Fibroblast of skin of abdomen (primary cell): ENCODE results near the gene TENM4.

Experiments
- DNase-seq: peaks from one replicate; pipeline ENCODE4 v3.0.0-alpha.2; 2013

TENM4 gene

DNA sequence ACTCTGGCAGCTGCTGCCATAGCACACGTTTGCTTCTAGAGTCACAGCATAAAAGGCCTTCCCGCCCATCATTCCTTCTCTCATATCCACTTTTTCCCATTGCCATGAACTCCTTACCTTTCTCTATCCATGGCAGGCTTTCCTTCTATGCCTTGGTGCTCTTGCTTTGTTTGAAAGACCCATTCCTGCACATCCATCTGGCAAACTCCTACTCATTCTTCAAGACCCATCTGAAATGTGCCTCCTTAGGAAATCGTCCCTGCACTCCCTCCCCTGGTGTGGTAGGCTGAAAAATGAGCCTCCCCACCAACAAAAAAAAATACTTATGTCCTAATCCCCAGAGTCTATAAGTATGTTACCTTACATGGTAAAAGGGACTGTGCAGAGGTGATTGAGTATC lies 100.3 kb downstream of the TENM4 start:
- no peak for DNase-seq

DNA sequence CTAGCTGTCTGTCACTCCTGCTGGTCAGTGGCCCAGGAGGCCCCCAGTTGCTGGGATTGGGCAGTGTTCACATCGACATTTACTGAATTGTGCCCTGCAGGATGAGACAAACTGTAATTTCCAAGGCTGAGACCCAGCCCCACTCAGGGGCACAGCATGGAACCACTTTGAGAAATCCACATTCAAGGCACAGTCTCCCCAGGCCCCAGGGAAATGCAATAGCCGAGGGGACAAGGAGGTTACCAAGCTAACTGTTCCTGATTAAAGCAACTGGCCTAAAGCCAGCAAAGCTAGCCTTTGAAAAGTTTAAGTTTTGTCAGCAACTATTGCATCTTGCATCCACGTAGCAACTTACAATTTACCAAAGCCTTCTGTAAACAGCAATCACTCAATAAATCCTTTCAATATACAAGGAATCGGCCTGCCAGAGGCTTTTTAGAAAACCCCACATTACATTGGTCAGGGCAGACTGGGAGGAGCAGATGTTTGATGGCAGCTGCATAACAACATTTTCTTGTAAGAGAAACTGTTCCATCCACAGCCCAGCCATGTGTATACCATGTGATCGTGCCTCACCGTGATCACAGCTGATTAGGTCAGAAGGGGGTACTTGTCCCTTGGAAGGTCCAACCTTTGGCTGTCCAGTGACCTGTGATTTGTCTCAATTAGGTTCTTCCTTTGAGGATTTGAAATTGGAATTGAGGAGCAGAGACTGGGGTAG lies 103.9 kb downstream of the TENM4 start:
- no peak for DNase-seq

DNA sequence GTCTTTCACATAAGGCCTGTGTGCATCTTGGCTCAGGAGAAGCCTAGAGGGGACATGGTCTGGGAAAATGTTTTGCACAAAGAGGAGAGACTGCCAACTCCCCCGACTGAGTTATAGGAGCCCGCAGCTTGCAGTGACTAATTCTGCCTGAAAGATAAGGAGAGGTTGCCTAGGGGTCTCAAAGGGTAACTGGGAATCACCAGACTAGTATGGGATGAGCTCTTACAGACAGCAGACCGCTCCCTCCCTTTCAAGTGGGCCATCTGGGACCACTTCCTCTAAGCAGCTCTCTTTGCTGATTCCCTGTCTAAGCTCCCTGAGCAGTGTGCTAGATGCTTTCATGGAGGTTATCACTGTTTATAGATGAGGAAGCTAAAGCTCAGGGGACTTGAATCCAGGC lies 105.1 kb downstream of the TENM4 start:
- no peak for DNase-seq

DNA sequence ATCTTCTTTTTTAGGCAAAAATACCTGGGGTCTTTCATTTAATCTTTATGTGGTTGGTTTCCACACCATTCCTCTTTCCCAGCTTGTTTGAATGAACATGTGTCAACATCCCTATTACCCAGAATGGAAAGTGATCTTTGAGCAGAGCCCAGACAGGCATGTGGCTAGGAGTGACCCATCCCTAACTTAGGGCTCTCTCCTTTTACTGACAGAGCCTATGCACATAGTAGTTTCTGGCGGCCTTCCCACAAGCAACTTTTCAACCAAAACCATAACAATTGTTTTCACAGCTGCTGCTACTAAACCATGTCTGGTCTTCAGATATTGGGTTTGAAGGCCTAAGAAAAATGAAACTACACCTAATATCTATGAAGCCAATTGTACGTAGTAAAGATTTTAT lies 107.5 kb downstream of the TENM4 start:
- no peak for DNase-seq

DNA sequence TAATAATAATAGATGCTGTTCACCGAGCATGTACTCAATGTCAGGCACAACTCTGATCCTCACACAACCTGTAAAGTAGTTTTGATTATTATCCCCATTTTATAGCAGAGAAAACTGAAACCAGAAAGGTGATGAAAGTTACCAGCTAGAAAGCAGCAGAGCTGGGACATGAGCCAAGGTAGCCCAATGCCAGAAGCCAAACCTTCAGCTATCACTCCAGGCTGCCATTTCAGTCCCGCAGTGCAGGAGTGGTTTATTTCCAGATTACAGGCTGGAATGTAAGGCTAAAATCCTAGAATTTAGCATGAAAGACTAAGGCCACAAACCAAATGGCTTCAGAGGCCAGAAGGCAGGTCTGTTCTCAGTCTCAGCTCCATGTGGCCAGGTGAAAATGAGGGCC lies 108.8 kb downstream of the TENM4 start:
- DNase-seq, result peak; percentile 22

DNA sequence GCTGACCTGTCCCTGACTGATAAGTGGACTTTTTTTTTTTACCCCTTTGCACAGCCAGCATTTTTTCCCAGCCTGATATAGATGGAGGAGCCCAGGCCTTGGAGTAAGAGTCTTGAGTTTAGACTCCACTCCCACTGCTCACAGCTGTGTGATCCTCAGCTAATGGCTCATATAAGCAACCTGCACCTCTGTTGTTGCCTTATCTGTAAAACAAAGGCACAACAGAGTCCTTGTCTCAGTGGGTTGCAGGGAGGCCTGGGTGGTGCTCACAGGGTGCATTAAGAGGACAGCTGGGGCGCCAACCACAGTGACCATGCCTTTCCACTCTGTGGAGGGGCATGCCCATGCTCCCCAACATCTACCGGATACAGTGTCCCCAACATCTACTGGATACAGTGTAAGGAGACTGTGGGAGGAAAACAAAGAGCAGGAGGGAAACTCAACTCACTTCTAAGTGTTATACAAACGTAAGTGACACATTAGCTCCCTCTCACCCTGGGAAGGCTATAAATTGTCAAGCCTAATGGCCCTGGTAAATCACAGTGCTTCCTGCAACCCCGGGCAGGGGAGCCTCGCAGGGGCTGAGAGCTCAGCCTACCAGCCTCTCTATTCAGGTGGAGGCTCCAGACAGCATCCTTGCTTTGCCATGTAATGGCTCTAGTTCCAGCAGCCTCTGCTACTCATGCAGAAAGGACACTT lies 109.5 kb downstream of the TENM4 start:
- DNase-seq, result no peak

DNA sequence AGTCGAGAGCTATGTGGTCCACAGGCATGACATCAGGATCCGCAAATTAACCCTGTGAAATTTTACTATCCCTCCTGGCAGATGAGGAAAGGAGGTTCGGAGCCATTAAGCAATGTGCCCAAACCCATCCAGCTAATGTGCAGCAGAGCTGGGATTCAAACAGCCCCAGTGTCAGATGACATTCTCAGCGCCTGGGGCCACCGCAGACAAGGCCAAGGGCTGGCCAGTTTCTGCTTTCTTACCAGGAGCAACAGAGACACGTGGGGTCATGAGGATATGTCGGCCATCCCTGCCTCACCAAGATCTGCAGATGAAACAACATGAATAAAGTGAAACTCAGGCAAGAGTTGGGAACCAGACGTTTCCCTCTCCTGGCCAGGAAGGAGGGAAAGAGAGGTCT lies 110.2 kb downstream of the TENM4 start:
- DNase-seq, result no peak

DNA sequence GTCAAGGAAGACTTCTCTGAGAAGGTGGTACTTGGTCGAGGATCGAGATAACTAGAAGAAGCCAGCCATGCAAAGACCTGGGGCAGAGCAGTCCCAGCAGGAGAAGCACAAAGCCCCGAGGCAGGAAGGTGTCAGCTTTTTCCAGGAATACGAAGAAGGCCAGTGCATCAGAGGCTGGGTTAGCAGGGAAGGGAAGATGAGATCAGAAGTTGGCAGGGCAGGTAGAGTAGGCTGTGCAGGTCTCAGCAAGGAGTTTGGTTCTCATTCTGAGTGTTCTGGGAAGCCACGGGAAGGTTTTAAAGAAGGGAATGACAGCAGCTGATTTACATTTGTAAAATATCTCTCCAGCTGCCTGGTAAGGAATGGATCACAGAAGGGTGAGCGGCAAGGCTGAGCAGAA lies 111.3 kb downstream of the TENM4 start:
- DNase-seq, result no peak

DNA sequence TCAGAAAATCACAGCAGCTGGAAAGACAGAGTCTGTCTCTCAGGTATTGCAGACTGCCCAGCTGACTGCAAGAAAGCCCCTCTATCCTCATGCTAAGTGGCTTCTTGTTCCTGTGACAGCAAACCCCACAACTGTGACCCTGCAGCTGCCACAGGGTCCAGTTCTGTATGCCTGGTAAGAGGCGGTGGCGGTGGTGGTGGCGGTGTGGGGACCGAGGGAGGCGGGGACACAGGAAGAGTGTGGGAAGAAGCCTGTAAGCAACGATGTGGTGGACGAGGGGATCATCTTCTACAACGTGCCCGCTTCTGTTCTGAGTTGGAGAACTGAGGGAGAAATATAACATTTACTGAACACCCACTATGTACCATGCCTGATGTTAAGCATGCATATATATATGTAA lies 112.4 kb downstream of the TENM4 start:
- no peak for DNase-seq

DNA sequence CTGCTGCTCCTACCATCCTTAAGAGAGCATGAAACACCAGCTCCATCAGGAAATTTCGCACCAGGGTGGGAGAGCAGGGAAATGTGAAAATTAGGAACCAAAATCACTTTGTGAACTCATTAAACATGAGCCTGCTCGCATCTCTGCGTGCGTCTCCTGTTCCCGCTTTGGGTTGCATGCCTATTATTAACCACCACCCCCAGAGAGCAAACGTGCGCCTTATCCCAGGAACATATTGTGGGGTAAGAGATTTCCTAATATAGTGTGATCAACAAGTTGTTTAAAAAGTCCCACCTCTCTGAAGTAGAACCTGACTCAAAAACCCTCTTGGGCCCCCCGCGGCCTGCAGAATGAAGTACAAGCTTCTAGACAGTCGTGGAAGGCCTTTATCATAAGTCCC lies 115.0 kb downstream of the TENM4 start:
- DNase-seq, result no peak

DNA sequence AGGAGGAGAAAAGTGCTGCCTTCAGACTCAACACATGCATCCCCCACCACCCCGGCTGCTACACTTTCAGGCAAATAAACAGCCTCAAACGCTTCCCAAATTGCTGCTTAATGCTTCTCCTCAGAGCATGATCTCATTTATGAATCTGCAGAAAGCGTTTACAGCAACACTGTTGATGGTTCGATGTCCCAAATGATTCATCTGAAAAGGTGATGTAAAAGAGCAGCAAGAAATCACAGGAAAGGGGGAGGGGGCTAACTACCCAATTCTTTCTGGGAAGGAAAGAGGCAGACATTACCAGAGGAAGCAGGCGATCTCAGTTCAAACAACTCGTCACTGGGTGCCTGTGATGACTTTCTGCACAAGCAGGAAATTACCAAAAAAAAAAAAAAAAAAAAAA lies 119.6 kb downstream of the TENM4 start:
- peak; percentile 85 for DNase-seq

DNA sequence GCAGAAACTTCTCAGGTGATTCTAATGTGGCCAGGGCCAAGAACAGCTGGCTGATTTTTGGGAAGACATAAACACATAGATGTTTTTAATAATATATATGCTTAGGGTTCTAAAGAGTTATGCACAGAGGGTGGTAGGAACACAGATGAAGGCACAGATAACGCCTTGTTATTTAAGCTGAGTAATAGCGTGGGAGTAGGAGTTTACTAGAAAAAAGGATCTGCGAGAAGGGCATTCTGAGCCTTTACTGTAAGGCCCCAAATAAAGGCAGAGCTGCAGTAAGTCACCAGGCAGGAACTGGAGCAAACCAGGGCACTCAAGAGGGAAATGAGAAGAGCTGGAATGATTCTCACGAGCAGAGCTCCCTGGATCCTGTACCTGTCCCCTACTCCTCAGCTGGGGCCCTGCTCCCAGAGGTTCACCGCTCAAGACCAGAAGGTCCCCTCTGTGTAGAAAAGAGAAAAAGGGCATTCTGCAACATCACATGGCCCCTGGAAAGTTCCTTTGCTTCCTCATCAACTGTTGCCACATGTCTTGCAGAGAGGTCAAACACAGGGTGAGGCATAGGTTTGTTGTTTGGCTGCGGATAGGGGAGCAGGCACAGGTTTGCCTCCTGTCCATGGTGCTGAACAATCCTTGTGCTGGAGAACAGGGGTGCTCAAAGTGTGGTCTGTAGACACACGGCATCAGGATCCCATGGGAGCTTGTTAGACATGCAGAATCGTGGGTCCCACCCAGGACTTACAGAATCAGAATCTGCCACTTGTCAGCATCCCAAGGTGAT lies 125.7 kb downstream of the TENM4 start:
- DNase-seq, result peak; percentile 29

DNA sequence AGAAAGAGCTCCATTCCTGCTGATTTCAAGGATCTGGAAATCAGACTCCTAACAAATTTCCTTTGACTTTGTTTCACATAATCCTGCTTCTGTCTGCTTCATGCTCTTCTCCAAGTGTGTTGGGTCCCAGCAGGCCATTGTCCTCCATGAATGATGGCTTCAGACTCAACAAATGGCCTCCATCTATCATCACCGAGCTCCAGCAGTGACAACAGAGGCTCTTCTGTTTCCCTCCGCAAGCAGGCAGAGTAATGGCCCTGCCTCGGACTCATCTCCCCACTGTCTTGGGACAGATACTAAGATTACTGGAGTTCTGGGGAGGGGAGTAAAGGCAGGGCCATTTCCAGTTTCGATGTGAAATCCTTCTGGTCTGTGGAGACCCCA lies 127.3 kb downstream of the TENM4 start:
- DNase-seq, result no peak

DNA sequence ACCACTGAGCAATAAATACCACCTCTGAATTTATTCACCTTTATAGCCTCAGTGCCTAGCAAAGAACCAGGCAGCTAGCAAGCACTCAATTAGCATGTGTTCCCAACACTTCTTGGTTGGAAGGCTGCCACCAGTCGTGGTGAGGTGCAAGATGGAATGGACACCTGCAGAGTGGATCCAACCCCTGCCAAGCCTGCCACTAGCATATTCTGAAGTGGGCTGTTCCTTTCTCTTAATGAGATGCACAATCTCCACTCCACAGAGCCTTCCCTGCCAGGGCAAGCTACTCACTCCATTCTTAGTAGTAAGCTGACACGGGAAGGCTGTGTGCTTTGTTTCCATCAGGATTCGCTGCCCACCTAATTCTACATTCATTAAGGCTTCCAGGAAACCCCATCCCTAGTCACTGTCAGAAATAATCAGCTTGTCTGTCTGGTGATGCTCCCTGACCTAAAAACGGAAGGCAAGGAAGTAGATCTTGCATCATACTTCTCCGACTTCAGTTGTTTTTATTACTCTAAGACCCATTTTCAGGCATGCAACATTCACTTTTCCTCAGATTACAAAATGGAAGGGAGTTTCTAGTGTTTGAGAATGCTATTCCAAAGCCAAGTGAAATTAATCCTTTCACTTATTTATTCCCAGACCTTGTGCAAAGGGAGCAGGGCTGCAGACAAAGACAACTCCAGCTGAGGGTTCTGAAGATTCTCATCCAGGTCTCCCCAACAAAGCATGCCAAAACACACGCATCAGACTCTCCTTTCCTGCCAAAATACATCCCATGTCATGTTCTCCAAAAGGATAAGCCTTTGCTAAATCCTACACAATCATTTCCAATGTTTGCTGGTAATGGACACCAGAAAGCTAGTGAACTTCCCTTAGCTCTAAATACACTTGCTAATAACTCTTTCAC lies 128.0 kb downstream of the TENM4 start:
- no peak for DNase-seq

DNA sequence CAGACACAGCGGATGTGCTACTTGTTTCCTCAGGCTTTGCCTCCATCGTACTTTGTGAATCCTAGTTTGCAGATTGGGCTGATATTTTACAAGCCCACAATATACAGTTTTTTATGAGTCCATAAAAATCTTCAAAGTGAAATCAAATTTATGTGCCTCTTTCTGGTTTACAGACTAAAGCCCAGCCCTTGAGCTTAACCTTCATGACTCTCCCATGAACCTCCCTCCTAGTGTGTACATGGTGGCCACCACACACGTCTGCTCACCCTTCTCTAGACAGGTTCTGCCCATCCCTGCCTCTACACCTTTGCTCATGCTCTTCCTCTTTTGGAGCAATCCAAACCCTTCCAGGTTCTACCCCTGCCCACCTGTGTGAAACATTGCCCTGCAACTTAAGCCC lies 129.4 kb downstream of the TENM4 start:
- DNase-seq, result no peak

DNA sequence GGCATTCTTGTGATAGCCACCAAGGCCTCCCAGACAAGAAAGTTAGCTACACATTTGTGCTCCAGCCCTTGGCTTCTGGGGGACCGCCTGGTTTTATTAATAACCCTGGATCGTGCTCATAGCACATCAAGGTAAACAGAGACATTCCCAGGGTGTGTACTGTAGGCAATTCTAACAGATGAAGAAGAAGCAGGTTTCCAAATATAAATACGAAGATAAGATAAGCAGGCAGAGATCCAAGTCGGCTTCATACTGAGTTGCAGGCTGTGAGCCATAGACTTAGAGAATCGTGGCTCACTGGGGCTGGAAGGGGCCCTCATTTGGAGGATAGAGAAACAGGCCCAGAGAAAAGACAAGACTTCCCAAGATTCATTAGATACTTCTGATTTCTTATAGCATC lies 131.4 kb downstream of the TENM4 start:
- no peak for DNase-seq

DNA sequence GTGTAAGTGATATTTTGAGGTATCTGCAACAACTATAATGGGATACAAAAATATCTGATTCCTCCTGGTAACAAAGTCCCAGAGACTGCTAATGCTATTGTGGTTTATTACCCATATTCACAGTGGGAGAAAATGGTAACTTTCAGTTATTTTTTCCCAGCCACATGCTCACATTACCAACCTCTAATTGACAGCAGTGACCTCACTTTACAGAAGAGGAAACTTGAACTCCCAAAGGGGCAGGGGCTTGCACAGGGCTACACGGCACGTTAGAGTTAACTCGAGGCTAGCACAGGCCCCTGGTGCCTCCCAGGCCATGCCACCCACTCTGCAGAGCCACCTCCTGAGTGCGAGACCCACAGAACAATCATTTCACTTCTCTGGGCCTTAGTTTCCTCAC lies 132.4 kb downstream of the TENM4 start:
- no peak for DNase-seq

DNA sequence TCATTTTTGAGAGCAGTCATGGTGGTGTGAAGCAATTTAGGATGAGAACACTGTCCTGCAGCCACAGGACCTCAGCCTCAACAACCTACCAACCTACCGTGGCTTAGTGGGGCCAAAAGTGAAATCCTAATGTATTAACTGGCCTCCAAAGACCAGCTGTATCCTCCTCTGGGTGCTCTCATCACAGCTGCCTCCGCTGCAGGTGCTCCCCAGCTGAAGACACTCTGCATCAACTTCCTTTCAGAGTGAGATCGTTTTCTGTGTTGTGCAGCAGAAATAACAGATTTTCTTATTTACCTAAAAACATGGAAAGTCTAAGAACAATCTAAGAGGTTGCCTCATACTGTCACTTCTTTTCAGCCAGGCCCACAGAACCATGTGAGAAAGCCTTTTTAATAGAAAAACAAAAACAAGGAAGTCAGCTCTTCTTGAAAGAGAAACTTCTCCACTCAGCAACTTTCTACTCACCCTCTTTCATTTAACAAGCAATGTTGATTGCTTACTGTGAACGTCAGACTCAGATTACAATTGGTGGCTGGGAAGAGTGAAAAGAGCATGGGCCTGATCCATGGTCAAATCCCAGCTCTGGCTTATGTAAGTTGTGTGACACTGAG lies 136.1 kb downstream of the TENM4 start:
- no peak for DNase-seq

DNA sequence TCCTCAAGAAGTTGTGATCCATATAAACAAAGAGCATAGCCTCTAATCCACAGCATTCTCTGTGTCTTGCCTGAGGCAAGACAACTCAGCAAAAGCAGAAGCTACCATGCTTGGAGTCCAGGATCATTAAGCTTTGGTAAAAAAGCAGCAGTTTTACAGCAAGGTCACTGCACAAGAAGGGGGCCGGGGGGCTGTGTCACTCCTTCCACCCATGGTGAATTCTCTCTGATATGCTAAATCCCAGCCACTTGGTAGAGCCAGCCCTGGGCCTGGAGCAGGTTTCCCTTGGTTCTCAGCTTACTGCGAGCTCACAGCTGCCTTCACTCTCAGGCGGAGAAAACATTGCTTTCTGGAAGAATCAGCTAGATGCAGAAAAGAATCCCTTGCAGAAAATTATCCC lies 144.7 kb downstream of the TENM4 start:
- DNase-seq, result no peak

DNA sequence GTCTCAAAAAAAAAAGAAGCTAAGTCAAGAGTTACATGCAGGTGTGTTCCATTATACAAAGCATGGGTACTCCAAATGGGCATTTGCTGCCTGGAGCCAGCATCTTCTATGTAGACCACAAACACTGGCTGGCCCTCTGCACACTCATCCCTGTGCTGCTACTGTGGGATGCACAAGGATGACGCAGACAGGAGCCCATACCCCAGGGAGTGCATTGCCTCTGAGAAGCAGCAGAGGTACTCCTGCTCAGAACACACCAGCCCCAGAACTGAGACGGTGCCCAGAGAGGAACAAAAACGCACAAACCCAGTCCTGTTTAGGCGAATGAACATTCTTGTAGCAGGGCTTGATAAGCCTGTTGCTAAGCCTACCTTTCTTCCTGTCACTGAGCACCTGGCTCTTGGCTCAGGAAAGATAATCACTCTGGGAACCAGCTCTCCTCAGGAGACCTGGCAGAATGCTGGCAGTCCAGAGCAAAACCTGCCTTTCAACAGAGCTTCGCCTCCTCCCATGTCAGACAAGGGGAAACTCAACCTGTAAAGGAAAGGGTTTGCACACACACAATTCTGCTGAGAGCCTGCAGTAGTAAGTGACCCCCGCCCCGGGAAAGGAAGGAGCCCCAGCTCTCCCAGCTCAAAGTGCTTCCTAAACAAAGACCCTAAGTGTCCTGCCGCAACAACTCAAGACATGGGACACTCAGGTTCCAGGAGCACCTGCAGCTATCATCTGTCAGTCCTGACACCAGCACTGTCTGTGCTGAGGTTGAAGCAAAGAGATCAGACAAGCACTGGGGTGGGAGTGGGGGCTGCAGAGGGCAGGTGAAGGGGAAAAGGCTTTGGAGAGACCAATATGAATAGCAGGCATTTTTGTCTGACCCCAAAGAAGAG lies 145.7 kb downstream of the TENM4 start:
- no peak for DNase-seq

DNA sequence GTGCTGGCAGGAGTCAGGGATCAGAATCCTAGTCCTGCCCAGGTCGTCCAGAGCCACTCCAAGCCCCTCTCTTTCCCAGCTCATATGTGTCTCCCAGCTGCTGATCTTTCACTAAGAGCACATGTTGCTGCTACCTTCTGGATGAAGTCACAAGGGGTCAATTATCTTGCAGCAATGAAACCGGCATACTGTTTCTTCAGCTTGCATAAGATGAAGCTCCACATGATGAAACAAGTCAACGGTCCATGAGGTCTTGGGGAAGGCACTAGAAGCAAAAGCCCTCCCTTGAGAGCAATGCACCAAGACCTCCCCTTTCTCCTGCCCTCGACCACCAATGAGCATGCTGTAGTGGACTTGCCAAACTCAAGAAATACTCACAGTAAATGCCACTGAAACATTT lies 148.9 kb downstream of the TENM4 start:
- DNase-seq, result no peak
